BLaER1 treated with 17β-estradiol and CSF1 and Interleukin-3, amounts not matched to agents 10 nM and 100 nM (cell line): ENCODE data around the gene UCKL1.

Experiments
- H3K27ac ChIP-seq, 11 experiments: shearing (Covaris generic); formaldehyde crosslinking; 2 replicates each; pipeline ENCODE4 v1.8.1; 2022
- H3K27me3 ChIP-seq, 11 experiments: shearing (Covaris generic); formaldehyde crosslinking; 2 replicates each; pipeline ENCODE4 v1.8.1; 2022
- H3K36me3 ChIP-seq, 11 experiments: shearing (Covaris generic); formaldehyde crosslinking; 2 replicates each; pipeline ENCODE4 v1.8.1; 2022
- H3K4me1 ChIP-seq, 10 experiments: shearing (Covaris generic); formaldehyde crosslinking; 2 replicates each; pipeline ENCODE4 v1.8.1; 2022
- H3K4me2 ChIP-seq, 11 experiments: shearing (Covaris generic); formaldehyde crosslinking; 2 replicates each; pipeline ENCODE4 v1.8.1; 2022
- H3K4me3 ChIP-seq, 10 experiments: shearing (Covaris generic); formaldehyde crosslinking; 2 replicates each; pipeline ENCODE4 v1.8.1; 2022
- H3K9ac ChIP-seq, 11 experiments: shearing (Covaris generic); formaldehyde crosslinking; 2 replicates each; pipeline ENCODE4 v1.8.1; 2022
- H3K9me3 ChIP-seq, 11 experiments: shearing (Covaris generic); formaldehyde crosslinking; replicated peaks in 1 of 11; 2 replicates each; pipeline ENCODE4 v1.8.1; 2022
- H4K20me1 ChIP-seq, 11 experiments: shearing (Covaris generic); formaldehyde crosslinking; 2 replicates each; pipeline ENCODE4 v1.8.1; 2022
- Cebpa-rat ChIP-seq, 11 experiments: shearing (Covaris generic); IDR thresholded peaks; 2 replicates each; pipeline ENCODE4 v1.8.1; 2022

The UCKL1 gene

DNA sequence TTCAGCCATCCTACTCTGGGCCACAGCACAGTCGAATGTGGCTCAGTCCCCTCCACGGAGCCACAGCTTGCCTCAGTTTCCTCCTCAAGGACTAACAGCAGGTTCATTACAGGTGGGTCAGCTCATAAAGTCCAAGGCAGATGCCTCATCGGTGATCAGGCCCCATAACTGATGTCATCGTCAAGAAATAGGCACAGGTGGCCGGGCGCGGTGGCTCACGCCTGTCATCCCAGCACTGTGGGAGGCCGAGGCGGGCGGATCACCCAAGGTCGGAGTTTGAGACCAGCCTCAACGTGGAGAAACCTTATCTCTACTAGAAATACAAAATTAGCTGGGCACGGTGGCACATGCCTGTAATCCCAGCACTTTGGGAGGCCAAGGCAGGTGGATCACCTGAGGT is 3.4 kb downstream of the UCKL1 start:
- peak overlapping the region; percentile 92 to 99 (median 97) for H3K4me2 ChIP-seq
- peaks cover 74 to 82% (median 79%) of the 10 kb centered on the region in 11 experiments for H4K20me1 ChIP-seq
- H3K27ac ChIP-seq, result peak overlapping the region in 8 of 11 experiments; percentile 27 to 90 (median 65); a peak in 13 of 22 replicates
- peaks cover 82 to 92% (median 87%) of the 10 kb centered on the region in 10 experiments for H3K4me1 ChIP-seq
- H3K4me3 ChIP-seq, result peak overlapping the region in 2 of 10 experiments; percentile 37 to 53; a peak in 3 of 20 replicates
- H3K36me3 ChIP-seq, result peaks cover 0 to 9% (median 0%) of the 10 kb centered on the region in 11 experiments; a peak in 8 of 22 replicates
- H3K27me3 ChIP-seq, result no peaks in the 10 kb centered on the region
- H3K9ac ChIP-seq, result peak overlapping the region in 7 of 11 experiments; percentile 60 to 95 (median 73); a peak in 13 of 22 replicates
- no peaks in the 10 kb centered on the region for H3K9me3 ChIP-seq
- no peak for TF ChIP-seq Cebpa-rat (IDR thresholded peaks at IDR 0.05)

DNA sequence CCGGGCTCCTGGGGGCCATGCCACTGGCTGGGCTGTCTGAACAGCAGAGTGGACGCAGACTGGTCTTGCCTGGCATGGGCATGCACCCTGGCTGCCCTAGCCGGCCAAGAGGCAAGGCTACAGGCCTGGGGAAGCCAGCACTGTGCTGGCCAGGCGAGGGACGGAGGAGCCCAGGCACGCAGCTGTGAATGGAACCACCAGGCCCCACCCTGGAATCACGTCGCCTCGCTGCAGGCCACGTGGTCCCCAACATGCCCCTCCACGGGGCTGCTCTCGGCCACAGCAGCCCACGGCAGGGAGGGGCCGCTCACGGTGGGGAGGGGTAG is 4.0 kb downstream of the UCKL1 start:
- no peak for TF ChIP-seq Cebpa-rat (IDR thresholded peaks at IDR 0.05)
- H4K20me1 ChIP-seq, result peaks cover 79 to 88% (median 85%) of the 10 kb centered on the region in 11 experiments
- peak overlapping the region; percentile 92 to 99 (median 97) for H3K4me2 ChIP-seq
- peak overlapping the region in 10 of 11 experiments; percentile 38 to 95 (median 62); a peak in 19 of 22 replicates for H3K9ac ChIP-seq
- H3K4me1 ChIP-seq, result peaks cover 83 to 92% (median 87%) of the 10 kb centered on the region in 10 experiments
- H3K27ac ChIP-seq, result peak overlapping the region in 8 of 11 experiments; percentile 27 to 74 (median 62); a peak in 16 of 22 replicates
- peaks cover 0 to 9% (median 0%) of the 10 kb centered on the region in 11 experiments; a peak in 8 of 22 replicates for H3K36me3 ChIP-seq
- H3K9me3 ChIP-seq, result no peaks in the 10 kb centered on the region
- H3K27me3 ChIP-seq, result no peaks in the 10 kb centered on the region
- peak overlapping the region in 6 of 10 experiments; percentile 16 to 53 (median 30); a peak in 9 of 20 replicates for H3K4me3 ChIP-seq

DNA sequence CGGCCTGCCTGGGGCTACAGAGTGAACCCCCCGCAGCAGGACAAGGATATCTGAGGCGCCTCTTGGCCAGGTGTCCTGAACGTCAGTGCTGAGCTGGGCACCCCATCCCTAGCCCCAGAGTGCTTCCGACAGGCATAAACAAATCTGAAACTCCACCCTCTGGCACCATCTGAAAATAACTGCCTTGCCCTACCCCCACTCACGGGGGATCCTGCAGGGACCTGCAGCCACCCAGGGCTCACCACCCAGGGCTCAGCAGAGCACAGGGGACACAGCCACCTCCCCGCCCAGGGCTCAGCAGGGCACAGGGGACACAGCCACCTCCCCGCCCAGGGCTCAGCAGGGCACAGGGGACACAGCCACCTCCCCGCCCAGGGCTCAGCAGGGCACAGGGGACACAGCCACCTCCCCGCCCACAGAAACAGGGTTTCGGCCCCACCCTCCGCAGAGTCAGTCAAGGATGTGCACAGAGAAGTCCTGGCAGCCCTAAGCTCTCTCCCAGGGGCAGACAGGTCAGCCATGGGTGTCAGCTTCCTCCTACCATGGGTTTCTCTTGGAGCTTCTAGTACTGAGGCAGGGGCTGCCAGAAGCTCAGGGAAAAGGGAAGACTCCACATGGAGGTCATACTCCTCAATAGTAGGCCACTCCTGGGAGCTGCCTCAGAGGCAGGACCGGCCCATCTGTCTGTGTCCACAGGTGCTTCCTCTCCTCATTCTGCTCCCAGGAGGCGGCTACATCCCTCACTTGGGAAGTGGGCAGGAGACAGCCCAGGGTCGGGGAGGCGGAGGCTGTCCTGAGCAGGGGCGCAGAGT is 4.6 kb downstream of the UCKL1 start:
- no peak for TF ChIP-seq Cebpa-rat (IDR thresholded peaks at IDR 0.05)
- peaks cover 83 to 90% (median 86%) of the 10 kb centered on the region in 10 experiments for H3K4me1 ChIP-seq

DNA sequence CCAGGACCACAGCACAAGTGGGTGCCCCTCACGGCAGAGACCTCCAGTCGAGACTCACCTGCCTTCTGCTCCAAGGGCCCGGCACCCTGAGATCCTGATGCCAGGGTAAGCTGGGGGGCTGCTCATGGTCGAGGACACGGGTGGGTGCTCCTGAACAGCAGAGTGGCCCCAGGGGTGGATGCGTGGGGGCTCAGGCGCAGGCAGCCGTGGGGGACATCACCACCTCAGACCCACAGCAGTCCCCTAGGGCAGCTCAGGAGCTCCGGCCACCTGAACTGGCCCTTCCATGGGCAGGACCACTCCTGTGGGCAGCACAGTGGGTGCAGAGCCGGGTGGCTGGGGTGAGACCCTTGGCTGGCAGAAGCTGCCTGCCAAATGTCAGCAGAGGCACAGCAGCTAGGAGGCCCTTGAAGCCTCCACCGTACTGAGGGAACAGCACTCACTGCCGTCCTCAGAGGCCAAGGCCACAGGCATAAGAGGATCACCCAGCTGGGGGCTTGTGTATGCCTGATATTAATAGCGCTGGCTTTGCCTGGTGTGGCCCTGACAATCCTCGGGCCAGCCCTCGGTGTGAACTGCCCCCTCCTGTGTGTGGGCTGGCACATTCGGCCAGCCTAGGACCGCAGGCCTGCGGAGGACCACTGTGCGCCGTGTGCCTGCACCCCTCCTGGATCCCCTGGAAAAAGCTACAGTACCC is 5.4 kb downstream of the UCKL1 start:
- H3K36me3 ChIP-seq, result peaks cover 6 to 17% (median 9%) of the 10 kb centered on the region in 11 experiments
- no peaks in the 10 kb centered on the region for H3K27me3 ChIP-seq
- TF ChIP-seq Cebpa-rat (IDR thresholded peaks at IDR 0.05), result no peak
- H3K4me3 ChIP-seq, result peak overlapping the region in 8 of 10 experiments; percentile 29 to 55 (median 44); a peak in 16 of 20 replicates
- peaks cover 83 to 92% (median 86%) of the 10 kb centered on the region in 10 experiments for H3K4me1 ChIP-seq
- H4K20me1 ChIP-seq, result peaks cover 93 to 100% (median 98%) of the 10 kb centered on the region in 11 experiments
- peak overlapping the region; percentile 92 to 99 (median 97) for H3K4me2 ChIP-seq
- peak overlapping the region; percentile 40 to 95 (median 63); a peak in 21 of 22 replicates for H3K9ac ChIP-seq
- peak overlapping the region in 9 of 11 experiments; percentile 11 to 74 (median 58); a peak in 17 of 22 replicates for H3K27ac ChIP-seq
- H3K9me3 ChIP-seq, result no peaks in the 10 kb centered on the region

More for the DNA sequence above, 4.6 kb downstream of the UCKL1 start:
- H4K20me1 ChIP-seq, result peaks cover 85 to 94% (median 91%) of the 10 kb centered on the region in 11 experiments
- H3K4me3 ChIP-seq, result peak overlapping the region in 8 of 10 experiments; percentile 29 to 55 (median 44); a peak in 16 of 20 replicates
- no peaks in the 10 kb centered on the region for H3K27me3 ChIP-seq
- peak overlapping the region; percentile 40 to 95 (median 63) for H3K9ac ChIP-seq
- H3K9me3 ChIP-seq, result no peaks in the 10 kb centered on the region
- peak overlapping the region; percentile 92 to 99 (median 97) for H3K4me2 ChIP-seq
- peak overlapping the region in 8 of 11 experiments; percentile 41 to 74 (median 62); a peak in 16 of 22 replicates for H3K27ac ChIP-seq
- peaks cover 0 to 10% (median 1%) of the 10 kb centered on the region in 11 experiments; a peak in 9 of 22 replicates for H3K36me3 ChIP-seq

DNA sequence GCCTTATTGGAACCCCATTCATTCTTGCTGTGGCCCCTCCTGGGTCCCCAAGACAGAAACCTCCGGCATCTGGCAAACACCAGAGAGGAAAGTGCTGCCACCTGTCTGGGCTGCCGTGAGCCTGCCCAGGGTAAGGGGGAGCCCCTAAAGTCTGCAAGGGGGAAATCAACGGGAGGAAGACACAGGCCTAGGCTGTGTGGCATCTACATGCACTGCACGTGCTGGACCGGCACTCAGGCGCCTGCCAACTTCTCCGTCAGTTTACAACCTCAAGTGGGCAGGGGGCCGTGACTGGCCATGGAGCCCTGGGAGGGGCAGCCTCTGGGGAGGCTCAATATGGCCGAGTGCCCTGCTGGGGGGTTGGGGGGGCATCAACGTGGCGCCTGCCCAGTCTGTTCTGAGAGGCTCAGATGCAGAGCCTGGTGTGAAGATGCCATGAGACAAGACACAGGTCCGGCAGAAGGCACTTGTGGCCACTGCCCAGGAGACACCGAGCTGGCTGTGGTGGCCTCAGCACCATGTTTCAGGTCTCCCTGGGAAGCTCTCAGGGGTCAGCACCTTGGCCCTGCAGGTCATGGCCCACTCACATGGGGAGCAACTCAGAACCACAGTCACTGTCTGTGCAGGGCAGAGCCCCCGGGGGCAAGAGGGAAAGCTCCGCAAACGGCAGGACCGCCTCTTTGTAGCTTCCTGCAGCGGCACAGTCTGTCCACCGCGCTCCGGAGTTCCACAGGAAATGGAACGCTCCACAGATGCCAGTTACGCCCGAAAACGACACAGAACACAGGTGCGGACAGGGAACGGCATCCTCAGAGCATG is 8.4 kb downstream of the UCKL1 start:
- Histone ChIP-seq H3K27me3 (no peaks in the 10 kb centered on the region), H4K20me1 (peaks cover 99 to 100% (median 100%) of the 10 kb centered on the region in 11 experiments), H3K9me3 (no peaks in the 10 kb centered on the region), H3K36me3 (peaks cover 35 to 47% (median 39%) of the 10 kb centered on the region in 11 experiments), H3K27ac (peak overlapping the region in 6 of 11 experiments; percentile 17 to 40 (median 33); a peak in 7 of 22 replicates), H3K4me1 (peaks cover 67 to 75% (median 71%) of the 10 kb centered on the region in 10 experiments), H3K9ac (peak overlapping the region in 10 of 11 experiments; percentile 20 to 72 (median 46); a peak in 17 of 22 replicates), H3K4me2 (peak overlapping the region; percentile 92 to 99 (median 97)), H3K4me3 (peak overlapping the region in 8 of 10 experiments; percentile 8 to 57 (median 39); a peak in 13 of 20 replicates)
- TF ChIP-seq Cebpa-rat (IDR thresholded peaks at IDR 0.05), result no peak

DNA sequence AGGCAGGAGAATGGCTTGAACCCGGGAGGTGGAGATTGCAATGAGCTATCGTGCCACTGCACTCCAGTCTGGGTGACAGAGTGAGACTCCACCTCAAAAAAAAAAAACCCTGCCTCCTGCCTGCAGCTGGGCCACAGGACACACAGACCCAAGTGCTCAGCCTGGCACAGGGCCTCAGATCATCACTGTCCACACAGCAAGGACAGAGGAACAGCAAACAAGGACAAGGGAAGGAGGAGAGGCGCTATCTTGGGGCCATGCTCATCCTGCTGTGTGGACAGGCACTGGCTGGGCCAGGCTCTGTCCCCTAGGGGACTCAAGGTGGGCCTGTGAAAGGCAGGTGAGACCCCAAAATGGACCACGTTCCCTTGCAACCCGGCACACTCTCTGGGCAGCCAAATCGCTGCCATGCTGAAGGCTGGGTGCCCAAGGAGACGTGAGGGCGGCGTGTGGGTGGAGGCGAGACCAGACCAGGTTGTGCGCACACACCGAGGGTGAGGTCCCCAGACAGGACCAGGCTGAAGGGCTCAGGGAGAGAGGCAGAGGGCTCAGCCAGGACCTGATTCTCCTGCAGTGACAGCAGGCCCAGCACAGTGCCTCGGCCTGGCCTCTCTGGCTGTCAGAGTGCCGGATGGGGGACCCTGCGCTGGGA is 9.1 kb downstream of the UCKL1 start:
- Histone ChIP-seq H3K9ac (peak overlapping the region in 10 of 11 experiments; percentile 20 to 72 (median 46); a peak in 16 of 22 replicates), H3K27ac (peak overlapping the region in 3 of 11 experiments; percentile 26 to 40 (median 36); a peak in 3 of 22 replicates), H3K4me3 (peak overlapping the region in 3 of 10 experiments; percentile 8 to 52 (median 47); a peak in 3 of 20 replicates), H3K9me3 (no peaks in the 10 kb centered on the region), H4K20me1 (peaks cover 99 to 100% (median 99%) of the 10 kb centered on the region in 11 experiments), H3K4me2 (peak overlapping the region; percentile 92 to 99 (median 97)), H3K36me3 (peaks cover 37 to 53% (median 44%) of the 10 kb centered on the region in 11 experiments), H3K27me3 (no peaks in the 10 kb centered on the region), H3K4me1 (peaks cover 67 to 75% (median 70%) of the 10 kb centered on the region in 10 experiments)
- no peak for TF ChIP-seq Cebpa-rat (IDR thresholded peaks at IDR 0.05)
